NB4 (cell line): ENCODE measurements around the gene TBL1XR1.

Experiments used
- DNase-seq: peaks from one replicate; pipeline ENCODE4 v3.0.0; 2010; ENCODE audit warnings: low read depth
- H3K4me3 ChIP-seq: one replicate; pipeline ENCODE4 v1.5.1; 2011; ENCODE audit warnings: mild to moderate bottlenecking, low read depth, low read length, moderate library complexity
- MYC ChIP-seq: IDR thresholded peaks from 2 replicates; pipeline ENCODE4 v1.6.1; 2011; ENCODE audit warnings: low read depth, low read length
- POLR2A ChIP-seq: IDR thresholded peaks from 2 replicates; pipeline ENCODE4 v1.6.1; 2011; ENCODE audit warnings: mild to moderate bottlenecking; ENCODE audit not compliant: insufficient read length; ENCODE audit errors: extremely low read depth
- TF ChIP-seq, protein P1 (sequence below): IDR thresholded peaks from one replicate; pipeline ENCODE4 v1.5.1; 2012; ENCODE audit warnings: low read depth, low read length
- TF ChIP-seq, protein P2 (sequence below): IDR thresholded peaks from 2 replicates; pipeline ENCODE4 v1.6.1; 2011; ENCODE audit warnings: low read depth, low read length

TBL1XR1 gene

DNA sequence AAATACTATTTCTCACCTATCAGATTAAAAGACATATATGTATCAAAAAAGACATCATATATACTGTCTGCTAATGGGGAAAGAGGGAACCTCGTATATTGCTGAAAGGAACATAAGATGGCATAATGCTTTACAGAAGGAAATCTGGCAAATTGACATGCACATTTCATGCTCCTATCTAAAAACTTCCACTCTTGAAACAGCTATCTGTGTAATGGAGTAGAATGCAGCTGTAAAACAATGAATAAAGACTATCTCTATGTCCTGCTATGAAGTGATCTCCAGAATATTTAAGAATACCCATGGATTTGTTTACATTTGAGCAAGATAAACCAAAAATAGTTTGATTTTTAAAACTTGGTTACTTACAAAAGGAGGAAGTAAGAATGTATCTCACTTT lies 107.4 kb downstream of the TBL1XR1 start:
- H3K4me3 ChIP-seq, result no peak overlapping the region
- DNase-seq, result no peak
- TF ChIP-seq MYC (no peak), POLR2A (no peak)
- TF ChIP-seq, protein P1, sequence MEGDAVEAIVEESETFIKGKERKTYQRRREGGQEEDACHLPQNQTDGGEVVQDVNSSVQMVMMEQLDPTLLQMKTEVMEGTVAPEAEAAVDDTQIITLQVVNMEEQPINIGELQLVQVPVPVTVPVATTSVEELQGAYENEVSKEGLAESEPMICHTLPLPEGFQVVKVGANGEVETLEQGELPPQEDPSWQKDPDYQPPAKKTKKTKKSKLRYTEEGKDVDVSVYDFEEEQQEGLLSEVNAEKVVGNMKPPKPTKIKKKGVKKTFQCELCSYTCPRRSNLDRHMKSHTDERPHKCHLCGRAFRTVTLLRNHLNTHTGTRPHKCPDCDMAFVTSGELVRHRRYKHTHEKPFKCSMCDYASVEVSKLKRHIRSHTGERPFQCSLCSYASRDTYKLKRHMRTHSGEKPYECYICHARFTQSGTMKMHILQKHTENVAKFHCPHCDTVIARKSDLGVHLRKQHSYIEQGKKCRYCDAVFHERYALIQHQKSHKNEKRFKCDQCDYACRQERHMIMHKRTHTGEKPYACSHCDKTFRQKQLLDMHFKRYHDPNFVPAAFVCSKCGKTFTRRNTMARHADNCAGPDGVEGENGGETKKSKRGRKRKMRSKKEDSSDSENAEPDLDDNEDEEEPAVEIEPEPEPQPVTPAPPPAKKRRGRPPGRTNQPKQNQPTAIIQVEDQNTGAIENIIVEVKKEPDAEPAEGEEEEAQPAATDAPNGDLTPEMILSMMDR, result no peak
- TF ChIP-seq, protein P2, sequence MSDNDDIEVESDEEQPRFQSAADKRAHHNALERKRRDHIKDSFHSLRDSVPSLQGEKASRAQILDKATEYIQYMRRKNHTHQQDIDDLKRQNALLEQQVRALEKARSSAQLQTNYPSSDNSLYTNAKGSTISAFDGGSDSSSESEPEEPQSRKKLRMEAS, result no peak

DNA sequence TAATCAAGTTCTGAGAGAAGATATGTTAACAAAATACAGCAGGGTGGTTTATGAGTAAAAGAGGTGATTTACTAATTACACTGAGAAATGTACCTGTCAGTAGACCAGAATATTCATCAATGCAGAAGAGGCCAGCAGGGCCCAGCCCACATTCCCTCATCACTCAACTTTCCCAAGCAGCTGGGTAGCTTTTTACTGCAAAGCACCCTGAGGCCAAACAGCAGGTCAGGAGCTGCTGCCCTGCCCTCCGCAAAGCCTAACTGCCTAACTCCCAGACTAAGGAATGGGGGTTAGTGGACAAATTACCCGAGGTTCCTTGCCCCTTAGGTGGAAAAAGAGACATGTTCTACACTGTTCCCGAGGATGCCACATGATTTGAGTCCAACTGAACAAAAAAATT lies 108.2 kb downstream of the TBL1XR1 start:
- DNase-seq, result no peak
- no peak for TF ChIP-seq POLR2A
- no peak for TF ChIP-seq MYC
- TF ChIP-seq, protein P1, result no peak
- TF ChIP-seq, protein P2, result no peak

DNA sequence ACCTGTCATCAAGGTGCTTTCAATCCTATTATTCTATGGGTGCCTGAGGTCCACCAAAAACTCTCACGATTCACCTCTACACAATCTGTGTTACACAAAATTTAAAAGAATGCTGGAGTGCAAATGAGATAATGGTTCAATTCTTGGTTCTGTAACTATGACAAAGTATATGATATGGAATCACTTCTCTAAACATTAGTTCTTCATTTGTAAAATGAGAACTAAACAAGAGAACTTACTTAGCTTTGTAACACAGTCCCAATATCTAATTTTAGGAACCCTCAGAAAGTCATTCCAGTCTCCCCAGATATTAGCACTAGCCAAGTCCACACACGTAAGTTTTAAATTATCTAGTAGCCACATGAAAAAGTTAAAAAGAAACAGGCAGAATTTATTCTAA lies 111.5 kb downstream of the TBL1XR1 start:
- DNase-seq, result no peak
- no peak overlapping the region for H3K4me3 ChIP-seq
- no peak for TF ChIP-seq MYC
- TF ChIP-seq, protein P1, result no peak
- TF ChIP-seq POLR2A, result no peak
- TF ChIP-seq, protein P2, result no peak

More for the DNA sequence above, 108.2 kb downstream of the TBL1XR1 start:
- no peak overlapping the region for H3K4me3 ChIP-seq

DNA sequence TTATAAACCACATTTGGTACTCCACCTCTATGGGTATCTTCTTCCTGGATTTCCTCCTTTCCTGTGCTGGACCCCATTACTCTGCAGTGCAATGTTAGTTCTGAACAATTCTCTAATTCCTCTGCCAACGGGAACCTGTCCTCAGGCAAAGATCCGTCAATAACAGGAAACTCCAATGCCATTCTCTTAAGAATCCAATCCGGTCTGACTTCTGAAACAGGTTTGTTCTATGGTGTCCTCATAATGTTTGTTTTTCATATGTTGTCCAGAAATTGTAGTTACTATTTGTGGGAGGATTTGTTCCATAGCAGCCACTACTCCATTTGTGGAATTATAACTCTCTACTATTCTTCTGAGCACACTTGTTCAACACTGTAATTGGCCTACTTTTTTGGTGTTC lies 112.7 kb downstream of the TBL1XR1 start:
- TF ChIP-seq POLR2A, result no peak
- TF ChIP-seq, protein P2, result no peak
- no peak for TF ChIP-seq MYC
- TF ChIP-seq, protein P1, result no peak
- no peak for DNase-seq
- no peak overlapping the region for H3K4me3 ChIP-seq

DNA sequence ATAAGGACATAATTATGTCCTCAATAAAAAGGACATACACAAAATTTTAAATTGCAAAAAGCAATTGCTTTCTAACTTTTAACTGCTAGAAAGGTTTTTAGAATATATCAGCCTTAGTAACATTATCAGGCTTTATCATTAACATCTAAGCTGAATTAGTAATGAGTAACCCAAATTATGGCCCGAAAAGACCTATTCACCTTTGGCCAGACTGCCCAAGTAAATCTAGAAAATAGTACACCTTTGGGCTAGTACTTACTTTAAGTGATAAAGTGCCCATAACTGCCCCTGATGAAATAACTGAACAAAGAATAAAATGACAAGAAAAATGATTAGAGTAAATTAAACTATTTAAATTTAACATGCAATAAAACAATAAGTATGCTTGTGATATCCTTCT lies 117.2 kb downstream of the TBL1XR1 start:
- TF ChIP-seq, protein P2, result no peak
- TF ChIP-seq, protein P1, result no peak
- TF ChIP-seq MYC (no peak), POLR2A (no peak)
- no peak for DNase-seq
- no peak overlapping the region for H3K4me3 ChIP-seq

DNA sequence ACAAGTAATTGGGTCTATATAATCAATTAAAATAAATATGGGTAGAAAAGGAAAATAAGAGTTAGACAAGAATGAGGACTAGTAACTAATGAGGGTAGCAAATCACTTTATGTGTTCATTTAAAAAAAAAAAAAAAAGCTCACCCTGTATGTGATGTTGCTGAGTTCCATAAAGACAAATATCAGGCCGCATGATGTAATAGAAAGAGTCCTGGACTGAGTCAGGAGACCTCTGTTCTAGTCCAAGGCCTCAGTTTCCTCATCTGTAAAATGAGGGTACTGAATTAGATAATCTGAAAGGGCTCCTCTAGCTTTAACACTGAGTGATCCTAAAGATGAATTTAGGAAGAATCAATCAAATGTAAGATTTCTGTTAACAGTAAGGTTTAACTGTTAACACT lies 117.6 kb downstream of the TBL1XR1 start:
- DNase-seq, result no peak
- no peak overlapping the region for H3K4me3 ChIP-seq
- TF ChIP-seq, protein P1, result no peak
- no peak for TF ChIP-seq POLR2A
- TF ChIP-seq, protein P2, result no peak
- TF ChIP-seq MYC, result no peak
